GM19035 (cell line): ENCODE results near the gene SLC9A9.
"Not testable (repeated sequence)": the region's sequence is repeated elsewhere in the genome, so short reads cannot be mapped to it uniquely, and the experiment has no call there.

Experiments used
- ATAC-seq: cut with Tn5 transposase; IDR thresholded peaks from one replicate; pipeline ENCODE4 v1.9.1; 2021; ENCODE audit not compliant: unreplicated experiment

SLC9A9 gene

GRCh38 chr3:143525408-143525807, 322.9 kb downstream of the SLC9A9 start:
- no peak for ATAC-seq

- no peak for ATAC-seq
Measured at GRCh38 chr3:143521803-143522202, 326.5 kb downstream of the SLC9A9 start.

- ATAC-seq = not testable (repeated sequence)
Measured at GRCh38 chr3:143517131-143517530, 331.1 kb downstream of the SLC9A9 start.

GRCh38 chr3:143514874-143515273, 333.4 kb downstream of the SLC9A9 start:
- ATAC-seq = no peak

GRCh38 chr3:143514109-143514508, 334.2 kb downstream of the SLC9A9 start:
- no peak for ATAC-seq

GRCh38 chr3:143511174-143511879, 336.9 kb downstream of the SLC9A9 start:
- ATAC-seq = no peak

GRCh38 chr3:143510601-143511000, 337.7 kb downstream of the SLC9A9 start:
- no peak for ATAC-seq

- ATAC-seq = no peak
Measured at GRCh38 chr3:143507735-143508580, 340.3 kb downstream of the SLC9A9 start.

- no peak for ATAC-seq
Measured at GRCh38 chr3:143506190-143506589, 342.1 kb downstream of the SLC9A9 start.

GRCh38 chr3:143503325-143503885, 344.9 kb downstream of the SLC9A9 start:
- no peak for ATAC-seq

- no peak for ATAC-seq
Measured at GRCh38 chr3:143502081-143502480, 346.2 kb downstream of the SLC9A9 start.

GRCh38 chr3:143497382-143497781, 350.9 kb downstream of the SLC9A9 start:
- no peak for ATAC-seq

- ATAC-seq = no peak
Measured at GRCh38 chr3:143496191-143496590, 352.1 kb downstream of the SLC9A9 start.

GRCh38 chr3:143495527-143495926, 352.7 kb downstream of the SLC9A9 start:
- no peak for ATAC-seq

- no peak for ATAC-seq
Measured at GRCh38 chr3:143486611-143487010, 361.7 kb downstream of the SLC9A9 start.

- no peak for ATAC-seq
Measured at GRCh38 chr3:143484846-143485512, 363.3 kb downstream of the SLC9A9 start.

- no peak for ATAC-seq
Measured at GRCh38 chr3:143483214-143483613, 365.1 kb downstream of the SLC9A9 start.

GRCh38 chr3:143482106-143483088, 365.9 kb downstream of the SLC9A9 start:
- no peak for ATAC-seq

- ATAC-seq = no peak
Measured at GRCh38 chr3:143480344-143480743, 367.9 kb downstream of the SLC9A9 start.

- ATAC-seq = no peak
Measured at GRCh38 chr3:143479727-143480126, 368.5 kb downstream of the SLC9A9 start.
